Right ventricle myocardium superior (tissue), 1 donor: Measurements from ENCODE around the gene ZNF655. TPM values are rescaled to one million over a fixed set of nuclear protein-coding genes. Genes with fewer than 3 reads are reported as not detected.
"Not testable (repeated sequence)": the region's sequence is repeated elsewhere in the genome, so short reads cannot be mapped to it uniquely, and the experiment has no call there.

Experiments used
- ATAC-seq: fragments of 200-7000 bp; cut with Tn5 transposase; one replicate; pipeline ENCODE4 v1.9.1; 2020; ENCODE audit warnings: mild to moderate bottlenecking; ENCODE audit not compliant: poor library complexity
- DNase-seq: peaks from one replicate; pipeline ENCODE4 v3.0.0-alpha.2; 2020
- intact Hi-C: fragments of 100-400 bp; cut with DNase I; formaldehyde crosslinking; loops from one replicate; pipeline ENCODE4 v1.11.2; 2022
- long read RNA-seq: library from polyadenylated mRNA; unstranded; transcript quantifications from one replicate; pipeline ENCODE4 v2.0.0, GENCODE V29; 2021
- total RNA-seq: library from RNA; stranded (reverse); fragmentation: NEBNext Ultra II Directional; extraction: Animal tissue kit (Norgen Biotek cat#: 25700); gene quantifications from one replicate; pipeline ENCODE4 v1.2.1, GENCODE V29; 2021
- donor health status: DM: no; HTN: yes; CAD: no; lungs with severe emphysema.

ZNF655 gene, protein sequence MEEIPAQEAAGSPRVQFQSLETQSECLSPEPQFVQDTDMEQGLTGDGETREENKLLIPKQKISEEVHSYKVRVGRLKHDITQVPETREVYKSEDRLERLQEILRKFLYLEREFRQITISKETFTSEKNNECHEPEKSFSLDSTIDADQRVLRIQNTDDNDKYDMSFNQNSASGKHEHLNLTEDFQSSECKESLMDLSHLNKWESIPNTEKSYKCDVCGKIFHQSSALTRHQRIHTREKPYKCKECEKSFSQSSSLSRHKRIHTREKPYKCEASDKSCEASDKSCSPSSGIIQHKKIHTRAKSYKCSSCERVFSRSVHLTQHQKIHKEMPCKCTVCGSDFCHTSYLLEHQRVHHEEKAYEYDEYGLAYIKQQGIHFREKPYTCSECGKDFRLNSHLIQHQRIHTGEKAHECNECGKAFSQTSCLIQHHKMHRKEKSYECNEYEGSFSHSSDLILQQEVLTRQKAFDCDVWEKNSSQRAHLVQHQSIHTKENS
- 24.0 TPM for total RNA-seq
- long read RNA-seq, full-length matches to known transcripts = 6 of 10 reads
- long read RNA-seq, partial matches to known transcripts = 1 of 10 reads
- long read RNA-seq, other reads (novel, unspliced or antisense) = 3 of 10 reads

DNA sequence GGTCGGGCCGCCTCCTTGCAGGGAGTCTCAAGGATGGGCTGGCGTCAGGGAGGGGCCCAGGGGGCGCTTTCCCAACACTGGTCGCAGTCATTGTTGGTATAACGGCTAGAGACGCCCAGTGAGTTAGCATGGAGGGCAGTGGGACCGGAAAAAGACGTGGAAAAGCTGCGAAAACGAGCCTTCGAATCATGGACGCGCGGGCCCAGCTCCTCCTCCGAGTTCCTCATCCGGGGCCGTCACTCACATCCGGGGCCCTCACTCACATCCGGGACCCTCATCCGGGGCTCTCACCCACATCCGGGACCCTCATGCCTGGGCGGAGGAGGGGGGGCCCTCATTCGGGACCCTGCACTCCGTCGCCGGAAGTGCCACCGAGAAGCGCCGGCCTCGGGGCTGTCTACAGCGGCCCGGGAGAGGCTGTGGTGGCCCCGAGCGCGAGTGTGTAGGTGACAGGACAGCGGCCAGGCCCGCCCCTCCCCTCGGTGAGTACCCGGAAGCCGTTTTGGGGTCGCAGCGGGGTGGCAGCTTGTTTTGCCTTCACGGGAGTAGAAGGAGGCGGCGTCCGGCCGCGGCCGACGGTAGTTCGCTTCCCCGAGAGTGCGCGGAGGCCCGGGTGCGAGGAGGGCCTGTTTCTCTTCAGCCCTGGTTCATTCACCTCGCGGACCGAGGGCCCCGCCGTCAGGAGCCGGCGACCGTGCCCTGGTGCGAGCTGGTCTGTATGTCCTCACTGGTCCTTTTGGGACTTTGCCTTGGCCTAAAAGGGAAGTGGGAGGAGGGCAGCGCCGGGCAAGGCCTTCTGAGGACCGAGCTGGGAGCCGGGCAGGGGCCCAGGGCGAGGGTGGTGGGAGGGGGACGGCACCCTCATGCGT is at the start of gene ZNF655:
ZNF655 (plus strand) TSS at position 337 of the 869 bp plus-strand sequence. CDS start 1,918 bp downstream, outside the sequence.
- DNase-seq (peak; percentile 94), ATAC-seq (peak; percentile 98)
- intact Hi-C loops = loop anchor here (10.0 kb wide), 1 partner anchor 54 kb away; the partner anchor contains the start of genes ZKSCAN5 and ZNF394

DNA sequence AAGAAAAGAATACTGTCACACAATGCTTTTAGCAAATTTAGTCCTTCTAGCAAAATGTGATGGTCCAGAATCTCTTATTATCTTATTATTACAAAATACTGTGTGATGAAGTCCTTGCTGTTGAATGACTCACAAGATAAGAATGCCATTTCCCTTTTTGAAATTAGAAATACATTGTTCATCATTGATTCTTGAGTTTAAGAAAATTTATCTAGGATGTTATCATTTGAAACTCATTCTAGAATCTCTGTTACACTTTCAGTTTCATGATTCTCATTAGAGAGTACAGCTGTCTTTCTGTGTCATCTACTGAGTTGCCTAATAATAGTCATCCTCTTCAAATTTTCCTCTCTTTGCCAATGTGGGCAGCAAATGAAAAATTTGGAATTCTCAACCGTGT is 44.4 kb upstream of the ZNF655 start:
- ATAC-seq = no peak
- intact Hi-C loops = no loop called here
- DNase-seq = no peak

DNA sequence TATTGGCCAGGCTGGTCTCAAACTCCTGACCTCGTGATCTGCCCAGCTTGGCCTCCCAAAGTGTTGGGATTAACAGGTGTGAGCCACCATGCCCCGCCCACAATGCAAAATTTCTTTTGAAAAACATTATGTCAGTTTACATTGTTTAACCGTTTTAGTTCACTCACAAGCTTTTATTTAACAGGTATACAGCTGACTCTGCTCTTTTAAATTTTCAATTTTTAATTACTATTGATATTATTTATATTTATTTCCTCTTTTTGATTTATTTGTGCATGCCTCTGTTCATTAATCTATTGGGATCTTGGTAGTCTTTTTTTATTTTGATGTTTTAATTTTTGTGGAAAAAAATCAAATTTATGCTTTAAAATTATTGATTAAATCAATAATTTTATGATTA is 37.0 kb upstream of the ZNF655 start:
- no peak for ATAC-seq
- intact Hi-C loops = no loop called here
- no peak for DNase-seq

- no peak for DNase-seq
- ATAC-seq = no peak
- intact Hi-C loops = no loop called here
Observed at GRCh38 chr7:99525713-99526440, 32.6 kb upstream of the ZNF655 start.

- DNase-seq = no peak
Observed at GRCh38 chr7:99531354-99531765, 27.1 kb upstream of the ZNF655 start.

DNA sequence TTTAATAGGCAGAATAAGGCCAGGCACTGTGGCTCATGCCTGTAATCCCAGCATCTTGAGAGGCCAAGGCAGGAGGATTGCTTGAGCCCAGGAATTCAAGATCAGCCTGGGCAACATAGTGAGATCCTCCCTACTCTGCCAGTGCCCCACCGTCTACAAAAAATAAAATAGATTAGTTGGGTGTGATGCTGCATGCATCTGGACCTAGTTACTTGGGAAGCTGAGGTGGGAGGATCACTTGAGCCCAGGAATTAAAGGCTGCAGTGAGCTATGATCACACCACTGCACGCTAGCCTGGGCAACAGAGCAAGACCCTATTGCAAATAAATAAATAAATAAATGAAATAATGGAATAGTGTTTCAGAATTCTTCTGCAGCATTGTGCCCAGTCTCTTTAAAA is 22.8 kb upstream of the ZNF655 start:
- intact Hi-C loops = no loop called here
- ATAC-seq (no peak), DNase-seq (no peak)

More at GRCh38 chr7:99531354-99531765, 27.1 kb upstream of the ZNF655 start:
- intact Hi-C loops = no loop called here
- ATAC-seq = no peak

- DNase-seq (no peak), ATAC-seq (no peak)
- intact Hi-C loops = no loop called here
Observed at GRCh38 chr7:99539213-99539811, 19.1 kb upstream of the ZNF655 start.

GRCh38 chr7:99540542-99540941 is 17.9 kb upstream of the ZNF655 start:
- DNase-seq = no peak
- intact Hi-C loops = no loop called here
- no peak for ATAC-seq

GRCh38 chr7:99541212-99541611 is 17.2 kb upstream of the ZNF655 start:
- no peak for DNase-seq
- intact Hi-C loops = no loop called here
- no peak for ATAC-seq

- ATAC-seq = no peak
- intact Hi-C loops = no loop called here
Observed at GRCh38 chr7:99543081-99543671, 15.3 kb upstream of the ZNF655 start.

GRCh38 chr7:99543916-99544315 is 14.5 kb upstream of the ZNF655 start:
- intact Hi-C loops = no loop called here
- DNase-seq = no peak
- ATAC-seq = no peak

More at GRCh38 chr7:99543081-99543671, 15.3 kb upstream of the ZNF655 start:
- DNase-seq = no peak

DNA sequence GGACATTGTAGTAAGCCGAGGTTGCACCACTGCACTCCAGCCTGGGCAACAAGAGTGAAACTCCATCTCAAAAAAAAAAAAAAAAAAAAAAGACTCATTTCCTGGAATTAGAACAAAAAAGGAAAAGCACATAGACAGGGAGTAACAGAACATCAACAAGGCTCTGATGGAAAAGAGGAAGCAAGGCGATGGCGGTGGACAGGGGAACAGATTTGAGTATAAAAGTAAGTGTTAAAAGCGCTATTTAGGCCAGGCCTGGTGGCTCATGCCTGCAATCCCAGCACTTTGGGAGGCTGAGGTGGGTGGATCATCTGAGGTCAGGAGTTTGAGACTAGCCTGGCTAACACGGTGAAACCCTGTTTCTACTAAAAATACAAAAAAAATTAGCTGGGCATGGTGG is 13.1 kb upstream of the ZNF655 start:
- intact Hi-C loops, ATAC-seq, DNase-seq: not testable (repeated sequence)

DNA sequence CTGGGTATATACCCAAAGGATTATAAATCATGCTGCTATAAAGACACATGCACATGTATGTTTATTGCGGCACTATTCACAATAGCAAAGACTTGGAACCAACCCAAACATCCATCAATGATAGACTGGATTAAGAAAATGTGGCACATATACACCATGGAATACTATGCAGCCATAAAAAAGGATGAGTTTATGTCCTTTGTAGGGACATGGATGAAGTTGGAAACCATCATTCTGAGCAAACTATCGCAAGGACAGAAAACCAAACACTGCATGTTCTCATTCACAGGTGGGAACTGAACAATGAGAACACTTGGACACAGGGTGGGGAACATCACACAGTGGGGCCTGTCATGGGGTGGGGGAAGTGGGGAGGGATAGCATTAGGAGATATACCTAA is 8.9 kb upstream of the ZNF655 start:
- intact Hi-C loops = not testable (repeated sequence)

DNA sequence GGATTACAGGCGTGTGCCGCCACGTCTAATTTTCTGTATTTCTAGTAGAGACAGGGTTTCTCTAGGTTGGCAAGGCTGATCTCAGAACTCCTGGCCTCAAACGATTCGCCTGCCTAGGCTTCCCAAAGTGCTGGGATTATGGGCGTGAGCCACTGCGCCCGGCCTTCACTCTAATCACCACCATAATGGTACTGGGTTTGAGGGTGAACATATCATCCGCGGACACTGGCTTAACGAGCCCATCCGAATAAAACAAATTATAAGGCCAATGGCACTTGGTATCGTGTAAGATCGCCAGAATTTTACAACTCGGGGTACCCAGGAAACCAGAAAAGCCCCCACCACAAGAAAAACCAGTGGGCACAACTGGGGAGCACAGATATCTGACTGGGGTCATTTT is 7.1 kb upstream of the ZNF655 start:
- intact Hi-C loops = loop anchor here (10.0 kb wide), 1 partner anchor 47 kb away; the partner anchor contains the start of genes ZKSCAN5 and ZNF394
- DNase-seq = no peak
- ATAC-seq = peak; percentile 14

More for the DNA sequence above, 8.9 kb upstream of the ZNF655 start:
- not testable (repeated sequence) for ATAC-seq, DNase-seq

GRCh38 chr7:99551767-99552463 is 6.5 kb upstream of the ZNF655 start, which contains the start of gene FAM200A:
Gene FAM200A, minus strand, starts transcription at chr7:99552114. Its CDS starts 3,707 bp downstream, at chr7:99548407.
- DNase-seq (peak; percentile 92), ATAC-seq (peak; percentile 99)
- intact Hi-C loops = loop anchor here (10.0 kb wide), 1 partner anchor 47 kb away; the partner anchor contains the start of genes ZKSCAN5 and ZNF394

DNA sequence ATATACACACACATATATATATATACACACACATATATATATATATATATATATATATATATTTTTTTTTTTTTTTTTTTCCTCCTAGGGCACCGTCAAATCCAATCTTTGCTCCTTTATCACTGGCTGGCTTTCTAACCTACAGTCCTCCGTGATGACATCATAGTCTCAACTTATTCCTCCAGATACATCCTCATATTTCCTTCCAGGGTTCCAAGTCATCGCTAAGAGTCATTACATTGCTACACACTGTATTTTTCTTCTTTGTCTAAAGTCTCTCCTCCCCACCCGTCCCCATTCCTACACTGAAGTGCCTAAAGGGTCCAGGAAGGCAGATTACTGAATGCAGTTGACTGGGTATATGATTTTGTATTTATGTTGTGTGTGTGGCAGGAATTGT is 5.4 kb upstream of the ZNF655 start:
- DNase-seq (no peak), ATAC-seq (no peak)
- intact Hi-C loops = loop anchor here (10.0 kb wide), 1 partner anchor 48 kb away; the partner anchor contains the start of genes ZKSCAN5 and ZNF394

GRCh38 chr7:99554939-99555338 is 3.5 kb upstream of the ZNF655 start:
- intact Hi-C loops = loop anchor here (10.0 kb wide), 1 partner anchor 50 kb away; the partner anchor contains the start of genes ZKSCAN5 and ZNF394
- ATAC-seq (no peak), DNase-seq (no peak)
